ENCODE results near the gene TXLNA. TPM values are rescaled to one million over a fixed set of nuclear protein-coding genes. Genes with fewer than 3 reads are reported as not detected.

TXLNA gene
- total RNA-seq, 1 donor from 2014 or later = 65.3 TPM

GRCh38 chr1:32224285-32224684 is 44.8 kb downstream of the TXLNA start:
- Mint-ChIP-seq H3K4me3 (ENCODE audit: unreplicated experiment) (peak overlapping the region; percentile 79), H3K9me3 (ENCODE audit: unreplicated experiment) (no peaks in the 10 kb centered on the region), H3K27ac (ENCODE audit: unreplicated experiment) (peak overlapping the region; percentile 89), H3K36me3 (ENCODE audit: low read depth, unreplicated experiment) (peaks cover 23% of the 10 kb centered on the region), H3K4me1 (ENCODE audit: unreplicated experiment) (peaks cover 16% of the 10 kb centered on the region), H3K27me3 (ENCODE audit: unreplicated experiment) (peaks cover 4% of the 10 kb centered on the region)
- DNase-seq (ENCODE audit: low spot score) = no peak
- no peak for TF ChIP-seq CTCF (IDR thresholded peaks at IDR 0.05; ENCODE audit: unreplicated experiment)

- no peak for DNase-seq (ENCODE audit: low spot score)
- Mint-ChIP-seq H3K27me3 (ENCODE audit: unreplicated experiment) (no peaks in the 10 kb centered on the region), H3K9me3 (ENCODE audit: unreplicated experiment) (no peaks in the 10 kb centered on the region), H3K4me1 (ENCODE audit: unreplicated experiment) (peaks cover 4% of the 10 kb centered on the region), H3K27ac (ENCODE audit: unreplicated experiment) (no peak overlapping the region), H3K36me3 (ENCODE audit: low read depth, unreplicated experiment) (peaks cover 23% of the 10 kb centered on the region), H3K4me3 (ENCODE audit: unreplicated experiment) (no peak overlapping the region)
- no peak for TF ChIP-seq CTCF (IDR thresholded peaks at IDR 0.05; ENCODE audit: unreplicated experiment)
These were observed 49.3 kb downstream of the TXLNA start for GRCh38 chr1:32228771-32229170.

GRCh38 chr1:32231843-32232432 is 52.5 kb downstream of the TXLNA start:
- DNase-seq (ENCODE audit: low spot score) = no peak
- H3K27me3 Mint-ChIP-seq (ENCODE audit: unreplicated experiment) = no peaks in the 10 kb centered on the region
- H3K27ac Mint-ChIP-seq (ENCODE audit: unreplicated experiment) = no peak overlapping the region
- H3K4me1 Mint-ChIP-seq (ENCODE audit: unreplicated experiment) = no peaks in the 10 kb centered on the region
- no peaks in the 10 kb centered on the region for H3K9me3 Mint-ChIP-seq (ENCODE audit: unreplicated experiment)
- no peak for TF ChIP-seq CTCF (IDR thresholded peaks at IDR 0.05; ENCODE audit: unreplicated experiment)
- H3K36me3 Mint-ChIP-seq (ENCODE audit: low read depth, unreplicated experiment) = peaks cover 16% of the 10 kb centered on the region
- no peak overlapping the region for H3K4me3 Mint-ChIP-seq (ENCODE audit: unreplicated experiment)

- peaks cover 14% of the 10 kb centered on the region for H3K36me3 Mint-ChIP-seq (ENCODE audit: low read depth, unreplicated experiment)
- no peak overlapping the region for H3K27ac Mint-ChIP-seq (ENCODE audit: unreplicated experiment)
- no peaks in the 10 kb centered on the region for H3K27me3 Mint-ChIP-seq (ENCODE audit: unreplicated experiment)
- no peak overlapping the region for H3K4me3 Mint-ChIP-seq (ENCODE audit: unreplicated experiment)
- TF ChIP-seq CTCF (IDR thresholded peaks at IDR 0.05; ENCODE audit: unreplicated experiment) = no peak
- DNase-seq (ENCODE audit: low spot score) = no peak
- no peaks in the 10 kb centered on the region for H3K9me3 Mint-ChIP-seq (ENCODE audit: unreplicated experiment)
- H3K4me1 Mint-ChIP-seq (ENCODE audit: unreplicated experiment) = no peaks in the 10 kb centered on the region
These were observed 53.3 kb downstream of the TXLNA start for GRCh38 chr1:32232558-32233304.

- TF ChIP-seq CTCF (IDR thresholded peaks at IDR 0.05; ENCODE audit: unreplicated experiment) = no peak
- Mint-ChIP-seq H3K27me3 (ENCODE audit: unreplicated experiment) (no peaks in the 10 kb centered on the region), H3K4me1 (ENCODE audit: unreplicated experiment) (peaks cover 3% of the 10 kb centered on the region), H3K36me3 (ENCODE audit: low read depth, unreplicated experiment) (no peaks in the 10 kb centered on the region), H3K4me3 (ENCODE audit: unreplicated experiment) (no peak overlapping the region), H3K9me3 (ENCODE audit: unreplicated experiment) (no peaks in the 10 kb centered on the region), H3K27ac (ENCODE audit: unreplicated experiment) (no peak overlapping the region)
- no peak for DNase-seq (ENCODE audit: low spot score)
These were observed 55.3 kb downstream of the TXLNA start for GRCh38 chr1:32234792-32235191.

All from endothelial cell (in vitro differentiated cells).